AG04450 (cell line): Measurements from ENCODE around the gene ADAMTS6. TPM values are rescaled to one million over a fixed set of nuclear protein-coding genes. Genes with fewer than 3 reads are reported as not detected.

Source experiments
- CTCF ChIA-PET: fragments of 300-600, 350-600 bp; formaldehyde crosslinking; extraction: SDS; loops from one replicate; lab custom pipeline; 2022; ENCODE audit warnings: antibody characterized with exemption, inconsistent platforms; lab: Charles Lee
- POLR2A ChIA-PET: fragments of 350-600 bp; formaldehyde crosslinking; extraction: SDS; loops from one replicate; lab custom pipeline; 2021; ENCODE audit warnings: antibody characterized with exemption, inconsistent platforms; lab: Yijun Ruan, JAX
- DNase-seq: peaks from one replicate; pipeline ENCODE4 v3.0.0-alpha.2; 2011; ENCODE audit warnings: low read depth, low spot score
- H3K27ac ChIP-seq: one replicate; pipeline ENCODE4 v1.5.1; 2012; ENCODE audit warnings: low read depth, low read length, control low read depth
- H3K27me3 ChIP-seq: one replicate; pipeline ENCODE4 v1.6.0; 2012; ENCODE audit warnings: low read length; ENCODE audit not compliant: control insufficient read depth, insufficient read depth
- H3K4me3 ChIP-seq: 2 replicates; pipeline ENCODE4 v1.5.1; 2011; ENCODE audit warnings: mild to moderate bottlenecking, low read depth, low read length, control low read depth
- H3K9me3 ChIP-seq: 2 replicates; pipeline ENCODE4 v1.5.1; 2012; ENCODE audit warnings: low read length; ENCODE audit not compliant: control insufficient read depth, insufficient read depth
- CTCF ChIP-seq: IDR thresholded peaks from 2 replicates; pipeline ENCODE4 v1.5.1; 2011; ENCODE audit warnings: low read depth, low read length, control low read depth, inconsistent platforms
- polyA plus RNA-seq: library from polyadenylated mRNA; depleted of rRNA; stranded (reverse); fragments of >200 nt; gene quantifications from 2 replicates; pipeline ENCODE4 v1.2.3, GENCODE V29; 2011

ADAMTS6 gene
- polyA plus RNA-seq, 1 experiment: 22.5 TPM

GRCh38 chr5:65296067-65296466, 185.7 kb downstream of the ADAMTS6 start:
- Histone ChIP-seq H3K27ac (no peak overlapping the region), H3K27me3 (no peaks in the 10 kb centered on the region), H3K4me3 (no peak overlapping the region), H3K9me3 (peaks cover 3% of the 10 kb centered on the region; the same call in 1 of the 2 replicates)
- ChIA-PET POLR2A (no interaction called here), CTCF (interaction anchor here (0.6 kb wide), 1 partner anchor 92 kb away, joined by 3 read pairs; no protein-coding TSS in a partner anchor)
- no peak for TF ChIP-seq CTCF
- no peak for DNase-seq

- ChIA-PET POLR2A (no interaction called here), CTCF (no interaction called here)
- Histone ChIP-seq H3K27me3 (no peaks in the 10 kb centered on the region), H3K4me3 (no peak overlapping the region), H3K27ac (no peak overlapping the region), H3K9me3 (no peaks in the 10 kb centered on the region)
- DNase-seq: no peak
- no peak for TF ChIP-seq CTCF
Observed at GRCh38 chr5:65292196-65292595, 189.5 kb downstream of the ADAMTS6 start.

- Histone ChIP-seq H3K27ac (no peak overlapping the region), H3K27me3 (no peaks in the 10 kb centered on the region), H3K4me3 (no peak overlapping the region), H3K9me3 (no peaks in the 10 kb centered on the region)
- no peak for TF ChIP-seq CTCF
- ChIA-PET POLR2A (no interaction called here), CTCF (interaction anchor here (0.6 to 1.3 kb wide), 4 partner anchors 29 to 479 kb away, joined by 3 read pairs; no protein-coding TSS in a partner anchor)
- DNase-seq: no peak
Observed at GRCh38 chr5:65290677-65291076, 191.0 kb downstream of the ADAMTS6 start.

GRCh38 chr5:65288657-65289056, 193.1 kb downstream of the ADAMTS6 start:
- ChIA-PET POLR2A (no interaction called here), CTCF (no interaction called here)
- no peak for DNase-seq
- Histone ChIP-seq H3K4me3 (no peak overlapping the region), H3K9me3 (no peaks in the 10 kb centered on the region), H3K27me3 (no peaks in the 10 kb centered on the region), H3K27ac (no peak overlapping the region)
- TF ChIP-seq CTCF: no peak

- H3K27ac ChIP-seq: no peak overlapping the region
- CTCF ChIA-PET: no interaction called here
Observed at GRCh38 chr5:65279603-65280002, 202.1 kb downstream of the ADAMTS6 start.

More at GRCh38 chr5:65279603-65280002, 202.1 kb downstream of the ADAMTS6 start:
- DNase-seq: no peak
- Histone ChIP-seq H3K4me3 (no peak overlapping the region), H3K27me3 (no peaks in the 10 kb centered on the region), H3K9me3 (no peaks in the 10 kb centered on the region)
- POLR2A ChIA-PET: no interaction called here
- TF ChIP-seq CTCF: no peak
